Hematopoietic multipotent progenitor cell treated with erythropoietin and hydrocortisone succinate and interleukin-3 and kit ligand, for 6 days (in vitro differentiated cells): Measurements from ENCODE around the gene SLCO3A1.
"Not testable (repeated sequence)": the region's sequence is repeated elsewhere in the genome, so short reads cannot be mapped to it uniquely, and the experiment has no call there.

Experiments used
- DNase-seq: peaks from one replicate; pipeline ENCODE4 v3.0.0-alpha.2; 2015

SLCO3A1 gene

GRCh38 chr15:92170897-92171296 lies 317.4 kb downstream of the SLCO3A1 start:
- DNase-seq: no peak

- DNase-seq: no peak
Measured at GRCh38 chr15:92178911-92179310, 325.4 kb downstream of the SLCO3A1 start.

GRCh38 chr15:92184142-92184541 lies 330.6 kb downstream of the SLCO3A1 start:
- DNase-seq: no peak

GRCh38 chr15:92184679-92185230 lies 331.2 kb downstream of the SLCO3A1 start:
- no peak for DNase-seq

- no peak for DNase-seq
Measured at GRCh38 chr15:92187975-92188374, 334.5 kb downstream of the SLCO3A1 start.

GRCh38 chr15:92189166-92189565 lies 335.7 kb downstream of the SLCO3A1 start:
- DNase-seq: no peak

- no peak for DNase-seq
Measured at GRCh38 chr15:92195241-92195640, 341.7 kb downstream of the SLCO3A1 start.

- DNase-seq: no peak
Measured at GRCh38 chr15:92196342-92196741, 342.8 kb downstream of the SLCO3A1 start.

GRCh38 chr15:92197746-92198145 lies 344.2 kb downstream of the SLCO3A1 start:
- no peak for DNase-seq

GRCh38 chr15:92200891-92201290 lies 347.4 kb downstream of the SLCO3A1 start:
- no peak for DNase-seq

- no peak for DNase-seq
Measured at GRCh38 chr15:92205255-92205739, 351.8 kb downstream of the SLCO3A1 start.

GRCh38 chr15:92207601-92208000 lies 354.1 kb downstream of the SLCO3A1 start:
- not testable (repeated sequence) for DNase-seq
